M059J (cell line): ENCODE measurements around the gene CDT1. TPM values are rescaled to one million over a fixed set of nuclear protein-coding genes. Genes with fewer than 3 reads are reported as not detected.

Source experiments
- DNase-seq: peaks from one replicate; pipeline ENCODE4 v3.0.0-alpha.2; 2012; ENCODE audit warnings: low read depth
- total RNA-seq: library from RNA; depleted of rRNA; stranded (reverse); fragments of >200 nt; shearing (Covaris generic); gene quantifications from 2 replicates; pipeline ENCODE4 v1.2.3, GENCODE V29; 2014

Gene CDT1
- total RNA-seq, 1 experiment from 2014 or later, result 44.4 TPM

GRCh38 chr16:88836791-88837190 lies 33.2 kb downstream of the CDT1 start:
- DNase-seq, result no peak

GRCh38 chr16:88837806-88838205 lies 34.2 kb downstream of the CDT1 start:
- no peak for DNase-seq

GRCh38 chr16:88838566-88838965 lies 35.0 kb downstream of the CDT1 start:
- no peak for DNase-seq

GRCh38 chr16:88839026-88839529 lies 35.5 kb downstream of the CDT1 start:
- DNase-seq, result no peak

DNA sequence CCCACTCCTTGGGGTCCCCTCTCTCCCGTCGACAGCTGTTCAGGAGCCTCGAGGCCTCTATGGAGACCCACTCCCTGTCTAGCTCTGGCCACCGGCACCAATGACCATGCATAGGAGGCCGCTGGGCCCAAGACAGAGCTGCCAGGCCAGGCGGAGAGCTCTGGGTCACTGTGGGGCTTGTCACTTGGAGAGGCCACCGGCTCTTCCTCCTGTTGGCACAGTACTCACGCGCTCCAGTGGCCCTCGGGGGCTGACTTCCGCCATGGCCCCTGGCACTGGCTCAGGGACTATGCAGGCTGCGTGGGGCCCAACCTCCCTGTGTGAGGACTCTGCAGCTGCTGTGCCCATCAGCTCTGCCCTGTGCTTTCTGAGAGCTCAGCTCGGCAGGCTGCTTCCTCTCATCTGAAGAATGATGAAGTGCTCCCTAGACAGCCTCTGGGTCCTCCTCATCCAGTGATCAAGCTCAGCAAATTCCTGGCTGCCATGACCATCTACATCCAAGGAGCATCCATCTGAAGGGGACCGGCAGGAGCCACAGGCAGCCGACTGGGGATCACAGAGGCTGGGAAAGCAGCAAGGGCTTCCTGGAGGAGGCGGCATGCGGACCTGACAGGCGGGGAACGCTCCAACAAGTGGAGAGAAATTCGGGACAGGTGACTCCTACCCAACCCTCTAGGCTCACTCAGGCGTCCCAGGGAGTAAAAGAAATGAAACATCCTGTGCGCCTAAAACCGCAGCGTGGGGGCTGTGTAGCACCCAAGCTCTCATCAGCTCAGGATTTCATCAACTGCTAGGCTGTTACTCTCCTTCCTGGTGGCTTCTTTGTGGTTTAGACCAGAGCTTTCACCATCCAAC lies 36.4 kb downstream of the CDT1 start:
- no peak for DNase-seq

GRCh38 chr16:88840600-88841215 lies 37.1 kb downstream of the CDT1 start:
- DNase-seq, result no peak

DNA sequence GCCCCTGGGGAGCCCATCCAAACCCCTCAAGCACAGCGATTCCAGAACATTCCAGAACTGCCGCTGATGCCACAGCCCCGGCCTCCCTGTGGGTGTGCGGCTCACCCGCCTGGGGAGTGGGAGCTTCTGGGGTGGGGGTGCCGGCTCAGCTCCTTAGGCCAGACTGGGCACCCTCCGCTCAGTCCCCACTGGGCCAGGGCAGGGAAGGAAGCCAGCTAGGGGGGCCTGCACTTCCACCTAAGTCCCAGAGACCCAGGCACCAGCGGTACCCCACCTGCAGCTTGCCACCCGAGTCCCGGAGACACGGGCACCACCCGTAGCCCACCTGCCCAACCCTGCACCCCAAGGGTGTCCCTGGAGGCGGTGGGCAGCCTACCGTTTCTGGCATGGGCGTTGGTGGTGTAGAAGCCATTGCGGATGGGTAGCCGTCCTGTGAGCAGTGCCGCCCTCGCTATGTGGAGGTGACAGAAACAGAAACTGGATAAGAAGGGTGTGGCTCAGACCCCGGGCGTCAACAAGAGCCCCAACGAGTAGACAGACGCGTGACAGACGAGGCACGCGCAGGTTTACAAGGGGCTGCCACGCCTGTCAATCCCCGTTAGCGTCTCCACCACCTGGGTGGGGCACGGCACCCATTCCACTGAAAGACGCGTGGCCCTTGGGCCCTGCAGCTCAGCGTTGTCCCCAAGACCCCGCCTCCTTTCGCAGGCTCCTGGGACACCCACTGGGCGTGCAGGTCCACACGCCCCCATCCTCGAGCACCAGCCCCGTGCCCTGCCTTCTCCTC lies 38.1 kb downstream of the CDT1 start:
- no peak for DNase-seq

GRCh38 chr16:88842308-88842756 lies 38.7 kb downstream of the CDT1 start:
- DNase-seq, result no peak

DNA sequence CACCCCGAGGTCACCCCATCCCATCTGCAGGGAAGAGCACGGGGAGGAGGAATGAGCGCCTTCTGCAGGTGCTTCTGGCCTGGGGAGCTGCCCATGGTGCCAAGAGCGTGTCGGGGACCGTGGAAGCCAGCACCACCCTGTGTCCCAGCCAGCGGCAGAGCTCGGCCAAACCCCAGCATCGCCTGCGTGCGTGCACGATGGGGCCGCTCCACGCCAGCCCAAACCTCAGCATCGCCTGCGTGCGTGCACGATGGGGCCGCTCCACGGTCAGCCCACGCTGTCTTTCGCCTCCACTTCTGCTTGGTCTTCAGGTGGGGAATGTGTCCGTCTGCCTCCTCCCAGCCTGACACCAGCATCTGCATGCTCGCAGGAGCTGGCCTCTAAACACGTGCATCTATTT lies 39.2 kb downstream of the CDT1 start:
- no peak for DNase-seq

DNA sequence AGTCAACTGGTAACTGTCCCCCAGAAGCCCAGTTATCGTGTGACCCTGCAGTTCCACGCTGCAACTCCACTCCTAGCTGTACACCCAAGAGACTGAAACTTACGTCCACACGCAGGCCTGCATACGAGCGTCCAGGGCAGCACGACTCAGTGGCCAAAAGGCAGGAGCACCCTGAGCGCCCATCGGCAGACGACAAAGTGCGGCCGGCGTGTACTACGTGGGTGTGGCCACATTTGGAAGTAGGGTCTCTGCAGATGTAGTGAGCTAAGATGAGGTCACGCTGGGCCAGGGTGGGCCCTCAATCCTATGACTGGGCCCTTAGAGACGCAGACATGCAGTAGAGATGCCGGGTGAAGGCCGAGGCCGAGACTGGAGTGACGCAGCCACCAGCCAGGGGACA lies 39.7 kb downstream of the CDT1 start:
- no peak for DNase-seq

DNA sequence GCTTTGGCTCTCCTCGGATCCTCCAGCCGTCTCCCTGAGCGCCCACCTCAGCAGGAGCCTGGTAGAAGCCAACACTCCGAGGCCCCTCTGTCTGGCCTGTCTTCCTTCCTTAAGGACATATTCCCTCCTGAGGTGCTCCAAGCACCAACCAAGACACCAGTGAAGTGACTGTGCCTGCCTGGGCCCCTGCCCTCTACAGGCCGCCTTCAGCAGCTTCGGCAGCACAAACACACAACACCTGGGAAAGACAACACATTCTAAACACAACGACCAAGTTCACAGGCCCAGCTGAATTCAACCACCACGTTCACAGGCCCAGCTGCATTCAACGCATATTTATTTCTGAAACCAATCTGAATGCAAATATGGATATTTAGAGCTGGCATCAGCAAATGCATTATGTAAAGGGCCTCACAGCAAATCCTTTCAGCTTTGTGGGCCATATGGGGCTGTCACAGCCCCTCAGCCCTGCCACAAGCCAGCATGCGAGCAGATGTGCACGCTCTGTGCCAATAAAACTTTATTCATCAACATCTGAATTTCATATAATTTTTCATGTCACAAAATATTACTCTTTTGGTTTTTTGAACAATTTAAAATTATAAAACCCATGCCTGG lies 40.9 kb downstream of the CDT1 start:
- no peak for DNase-seq

DNA sequence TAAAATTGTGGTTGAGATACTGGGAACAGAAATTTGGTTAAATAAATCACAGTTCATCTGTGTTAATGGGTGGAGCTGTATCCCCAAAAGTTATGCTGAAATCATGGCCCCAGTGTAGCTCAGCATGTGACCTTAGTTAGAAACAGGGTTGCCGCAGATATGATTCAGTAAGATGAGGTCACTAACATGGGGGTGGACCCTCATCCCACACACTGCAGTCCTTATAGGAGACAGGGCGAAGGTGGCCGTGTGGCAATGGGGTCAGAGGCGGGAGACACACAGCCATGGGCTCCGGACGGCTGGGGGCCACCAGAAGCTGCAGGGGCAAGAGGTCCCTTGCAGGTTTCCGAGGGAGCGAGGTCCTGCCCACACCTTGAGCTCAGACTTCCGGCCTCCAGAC lies 42.5 kb downstream of the CDT1 start:
- no peak for DNase-seq

DNA sequence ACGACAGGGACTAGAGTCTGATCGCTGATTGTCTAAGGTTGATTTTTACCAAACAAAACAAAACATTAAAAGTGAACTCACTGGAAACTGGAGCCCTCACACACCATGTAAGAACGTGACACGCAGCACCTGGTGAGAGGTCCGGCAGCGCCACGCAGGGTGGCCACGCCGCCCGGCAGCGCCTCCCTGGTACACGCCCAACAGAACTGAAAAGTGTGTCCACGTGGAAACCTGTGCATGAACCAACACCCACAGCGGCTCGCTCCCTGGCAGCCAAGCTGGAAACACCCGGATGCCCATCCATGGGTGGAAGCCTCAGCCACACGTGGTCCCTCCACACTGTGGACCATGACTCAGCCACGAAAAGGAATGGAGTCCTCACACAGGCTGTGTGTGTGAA lies 44.1 kb downstream of the CDT1 start:
- DNase-seq, result no peak

- no peak for DNase-seq
Measured at GRCh38 chr16:88848557-88848956, 45.0 kb downstream of the CDT1 start.

- no peak for DNase-seq
Measured at GRCh38 chr16:88850531-88851199, 47.1 kb downstream of the CDT1 start.

DNA sequence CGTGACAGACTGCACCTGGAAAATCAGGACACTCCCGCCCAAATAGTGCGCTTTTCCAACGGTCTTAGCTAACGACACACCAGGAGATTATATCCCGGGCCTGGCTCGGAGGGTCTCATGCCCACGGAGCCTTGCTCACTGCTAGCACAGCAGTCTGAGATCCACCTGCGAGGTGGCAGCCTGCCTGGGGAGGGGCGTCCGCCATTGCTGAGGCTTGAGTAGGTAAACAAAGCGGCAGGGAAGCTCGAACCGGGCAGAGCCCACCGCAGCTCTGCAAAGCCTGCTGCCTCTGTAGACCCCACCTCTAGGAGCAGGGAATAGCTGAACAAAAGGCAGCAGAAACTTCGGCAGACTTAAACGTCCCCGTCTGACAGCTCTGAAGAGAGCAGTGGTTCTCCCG lies 48.0 kb downstream of the CDT1 start:
- no peak for DNase-seq

- no peak for DNase-seq
Measured at GRCh38 chr16:88853325-88853941, 49.8 kb downstream of the CDT1 start.

DNA sequence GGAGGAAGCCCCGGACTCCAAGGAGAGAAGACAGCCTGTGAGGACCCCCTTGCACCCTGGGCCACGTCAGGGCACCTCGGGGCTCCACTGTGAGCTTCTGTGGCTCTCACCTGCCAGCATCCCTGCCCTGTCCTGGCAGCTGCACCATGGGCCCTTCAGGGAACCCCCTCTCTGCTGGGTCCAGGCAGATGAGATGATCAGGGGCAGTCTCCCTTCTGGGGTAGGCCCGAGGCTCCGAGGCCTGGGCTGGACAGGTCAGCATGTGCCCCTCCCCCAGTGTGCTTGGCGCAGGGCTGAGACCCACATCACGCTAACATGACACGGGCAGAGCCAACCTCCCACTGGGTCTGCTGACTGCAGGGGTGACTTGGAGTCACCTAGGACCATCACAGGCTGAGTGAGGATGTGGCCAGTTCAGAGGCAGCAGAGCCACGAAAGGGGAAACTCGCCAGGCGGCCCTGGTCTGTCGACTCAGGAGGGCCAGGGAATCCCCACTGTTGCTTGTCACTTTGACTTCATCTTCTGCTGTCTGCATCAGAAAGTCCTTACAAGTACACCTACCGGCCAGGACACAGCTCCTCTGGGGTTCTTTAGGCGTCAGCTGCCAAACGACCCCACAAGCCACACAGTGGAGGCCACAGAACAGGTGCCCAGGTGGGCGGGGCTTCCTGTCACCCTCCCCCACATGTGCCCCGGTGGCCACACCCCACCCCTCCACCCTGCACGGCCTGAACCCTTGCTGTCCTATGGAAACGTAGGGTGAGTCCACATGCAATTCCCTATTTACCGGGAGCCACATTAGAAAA lies 50.9 kb downstream of the CDT1 start:
- no peak for DNase-seq

DNA sequence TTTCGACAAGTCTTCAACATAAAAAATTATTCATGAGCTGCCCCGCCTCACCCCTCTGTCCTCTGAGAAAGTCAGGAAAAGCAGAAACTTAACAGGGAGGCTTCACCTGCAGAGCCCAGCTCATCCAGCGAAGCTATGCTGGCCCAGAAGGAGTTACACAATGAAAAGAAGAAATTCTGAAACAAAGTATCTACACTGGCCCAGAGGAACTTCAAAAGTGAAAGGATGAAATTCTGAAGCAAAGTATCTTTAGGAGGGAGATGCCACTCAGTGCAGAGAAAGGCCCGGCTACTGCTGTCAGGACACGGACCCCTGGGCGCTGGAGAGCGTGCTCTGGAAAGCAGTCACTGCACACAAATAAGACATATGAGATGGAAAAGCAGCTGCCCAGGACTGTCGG lies 51.6 kb downstream of the CDT1 start:
- DNase-seq, result no peak

DNA sequence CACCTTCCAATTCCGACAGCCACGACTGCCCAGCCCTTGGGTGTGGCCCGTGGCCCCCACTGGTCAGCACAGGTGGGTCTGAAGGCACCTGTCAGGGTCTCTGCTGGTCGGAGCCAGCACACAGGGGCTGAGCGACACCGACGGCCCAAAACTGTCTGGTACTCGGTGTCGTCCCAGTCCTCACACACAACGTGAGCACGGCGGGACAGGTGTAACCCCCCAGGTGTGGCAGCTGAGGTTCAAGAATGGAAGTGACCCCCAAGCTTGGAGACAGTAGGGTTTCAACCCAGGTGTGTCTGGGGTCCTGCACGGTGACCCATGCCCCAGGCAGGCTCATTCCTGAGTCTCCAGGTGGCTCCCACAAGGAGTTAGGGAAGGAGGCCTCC lies 52.1 kb downstream of the CDT1 start:
- DNase-seq, result no peak
